NCI-H2171 treated with DMSO at 0.1 percent for 48 hours (cell line): ENCODE measurements around the gene NPW.
A peak's percentile ranks its signal among the peaks of the same experiment; 100 is the strongest.

Source experiments
- DNase-seq: peaks from one replicate; lab custom pipeline; 2025; lab: John Stamatoyannopoulos, UW

NPW gene

GRCh38 chr16:2053897-2054296 lies 34.3 kb downstream of the NPW start:
- no peak for DNase-seq

- peak; percentile 55 for DNase-seq
Measured at GRCh38 chr16:2054543-2055245, 35.1 kb downstream of the NPW start.

- no peak for DNase-seq
Measured at GRCh38 chr16:2056077-2056476, 36.5 kb downstream of the NPW start.

- peak; percentile 1 for DNase-seq
Measured at GRCh38 chr16:2056681-2057407, 37.3 kb downstream of the NPW start.

GRCh38 chr16:2057438-2057837 lies 37.9 kb downstream of the NPW start:
- DNase-seq = no peak

GRCh38 chr16:2058420-2058819 lies 38.8 kb downstream of the NPW start:
- no peak for DNase-seq

GRCh38 chr16:2058872-2059271 lies 39.3 kb downstream of the NPW start:
- peak; percentile 93 for DNase-seq

GRCh38 chr16:2060346-2060745 lies 40.8 kb downstream of the NPW start:
- no peak for DNase-seq

- no peak for DNase-seq
Measured at GRCh38 chr16:2061023-2061422, 41.4 kb downstream of the NPW start.

- DNase-seq = no peak
Measured at GRCh38 chr16:2061526-2061925, 41.9 kb downstream of the NPW start.

- no peak for DNase-seq
Measured at GRCh38 chr16:2062801-2063200, 43.2 kb downstream of the NPW start.

- DNase-seq = no peak
Measured at GRCh38 chr16:2063861-2064260, 44.3 kb downstream of the NPW start.

GRCh38 chr16:2064368-2064945 lies 44.9 kb downstream of the NPW start:
- DNase-seq = no peak

GRCh38 chr16:2066139-2066538 lies 46.6 kb downstream of the NPW start:
- no peak for DNase-seq
